Liver (tissue), 3 donors: ENCODE measurements around the gene CHSY1.

Experiments used
- HNF4G ChIP-seq: IDR thresholded peaks from 2 replicates; pipeline ENCODE4 v1.6.1; 2016; ENCODE audit warnings: antibody characterized with exemption
- JUND ChIP-seq, 2 donors: IDR thresholded peaks; 2 replicates each; pipeline ENCODE4 v1.6.1; 2016; ENCODE audit warnings: antibody characterized with exemption in 2 of 2
- RXRA ChIP-seq, 2 donors: IDR thresholded peaks; 2 replicates each; pipeline ENCODE4 v1.6.1; 2017 to 2018; ENCODE audit warnings: antibody characterized with exemption in 2 of 2, mild to moderate bottlenecking in 1 of 2
- SP1 ChIP-seq: IDR thresholded peaks from 2 replicates; pipeline ENCODE4 v1.6.1; 2018; ENCODE audit warnings: antibody characterized with exemption, mild to moderate bottlenecking
- TAF1 ChIP-seq: conservative IDR thresholded peaks from 2 replicates; pipeline ENCODE4 v1.6.1; 2016; ENCODE audit warnings: antibody characterized with exemption, mild to moderate bottlenecking
- YY1 ChIP-seq: IDR thresholded peaks from 2 replicates; pipeline ENCODE4 v1.6.1; 2016; ENCODE audit warnings: antibody characterized with exemption, mild to moderate bottlenecking
- TF ChIP-seq, protein P1 (sequence below): fragments of 150-350 bp; IDR thresholded peaks from 2 replicates; pipeline ENCODE4 v1.5.1; 2017; ENCODE audit warnings: improper control_type of control experiment, low read depth, low read length; ENCODE audit not compliant: missing input control
- TF ChIP-seq, protein P2 (sequence below): IDR thresholded peaks from 2 replicates; pipeline ENCODE4 v1.6.1; 2016; ENCODE audit warnings: antibody characterized with exemption, mild to moderate bottlenecking
- donor health status: healthy.
- donor health status: healthy.

DNA sequence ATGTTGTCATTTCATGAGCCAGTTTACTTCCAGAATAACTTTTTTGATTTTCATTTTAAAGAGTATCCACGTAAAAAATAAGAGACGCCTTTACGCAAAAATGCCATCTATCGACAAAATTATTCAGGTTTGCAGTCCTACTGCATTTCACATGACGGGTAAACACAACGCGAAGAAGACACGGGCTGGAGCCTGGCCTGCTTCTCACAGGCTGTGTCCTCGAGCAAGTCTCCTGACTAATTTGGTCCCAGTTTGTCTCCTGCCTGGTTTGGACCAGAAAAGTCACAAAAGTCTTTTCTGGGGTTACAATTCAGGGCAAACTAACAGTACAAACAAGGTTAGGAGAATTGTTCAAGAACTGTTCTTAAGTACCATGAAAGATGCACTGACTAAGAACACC is 51.7 kb downstream of the CHSY1 start:
- TF ChIP-seq, protein P1, sequence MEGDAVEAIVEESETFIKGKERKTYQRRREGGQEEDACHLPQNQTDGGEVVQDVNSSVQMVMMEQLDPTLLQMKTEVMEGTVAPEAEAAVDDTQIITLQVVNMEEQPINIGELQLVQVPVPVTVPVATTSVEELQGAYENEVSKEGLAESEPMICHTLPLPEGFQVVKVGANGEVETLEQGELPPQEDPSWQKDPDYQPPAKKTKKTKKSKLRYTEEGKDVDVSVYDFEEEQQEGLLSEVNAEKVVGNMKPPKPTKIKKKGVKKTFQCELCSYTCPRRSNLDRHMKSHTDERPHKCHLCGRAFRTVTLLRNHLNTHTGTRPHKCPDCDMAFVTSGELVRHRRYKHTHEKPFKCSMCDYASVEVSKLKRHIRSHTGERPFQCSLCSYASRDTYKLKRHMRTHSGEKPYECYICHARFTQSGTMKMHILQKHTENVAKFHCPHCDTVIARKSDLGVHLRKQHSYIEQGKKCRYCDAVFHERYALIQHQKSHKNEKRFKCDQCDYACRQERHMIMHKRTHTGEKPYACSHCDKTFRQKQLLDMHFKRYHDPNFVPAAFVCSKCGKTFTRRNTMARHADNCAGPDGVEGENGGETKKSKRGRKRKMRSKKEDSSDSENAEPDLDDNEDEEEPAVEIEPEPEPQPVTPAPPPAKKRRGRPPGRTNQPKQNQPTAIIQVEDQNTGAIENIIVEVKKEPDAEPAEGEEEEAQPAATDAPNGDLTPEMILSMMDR, result no peak
- TF ChIP-seq JUND (IDR thresholded peaks at IDR 0.05) (no peak), YY1 (no peak), SP1 (no peak), RXRA (IDR thresholded peaks at IDR 0.05) (no peak), TAF1 (no peak), HNF4G (no peak)
- TF ChIP-seq, protein P2, sequence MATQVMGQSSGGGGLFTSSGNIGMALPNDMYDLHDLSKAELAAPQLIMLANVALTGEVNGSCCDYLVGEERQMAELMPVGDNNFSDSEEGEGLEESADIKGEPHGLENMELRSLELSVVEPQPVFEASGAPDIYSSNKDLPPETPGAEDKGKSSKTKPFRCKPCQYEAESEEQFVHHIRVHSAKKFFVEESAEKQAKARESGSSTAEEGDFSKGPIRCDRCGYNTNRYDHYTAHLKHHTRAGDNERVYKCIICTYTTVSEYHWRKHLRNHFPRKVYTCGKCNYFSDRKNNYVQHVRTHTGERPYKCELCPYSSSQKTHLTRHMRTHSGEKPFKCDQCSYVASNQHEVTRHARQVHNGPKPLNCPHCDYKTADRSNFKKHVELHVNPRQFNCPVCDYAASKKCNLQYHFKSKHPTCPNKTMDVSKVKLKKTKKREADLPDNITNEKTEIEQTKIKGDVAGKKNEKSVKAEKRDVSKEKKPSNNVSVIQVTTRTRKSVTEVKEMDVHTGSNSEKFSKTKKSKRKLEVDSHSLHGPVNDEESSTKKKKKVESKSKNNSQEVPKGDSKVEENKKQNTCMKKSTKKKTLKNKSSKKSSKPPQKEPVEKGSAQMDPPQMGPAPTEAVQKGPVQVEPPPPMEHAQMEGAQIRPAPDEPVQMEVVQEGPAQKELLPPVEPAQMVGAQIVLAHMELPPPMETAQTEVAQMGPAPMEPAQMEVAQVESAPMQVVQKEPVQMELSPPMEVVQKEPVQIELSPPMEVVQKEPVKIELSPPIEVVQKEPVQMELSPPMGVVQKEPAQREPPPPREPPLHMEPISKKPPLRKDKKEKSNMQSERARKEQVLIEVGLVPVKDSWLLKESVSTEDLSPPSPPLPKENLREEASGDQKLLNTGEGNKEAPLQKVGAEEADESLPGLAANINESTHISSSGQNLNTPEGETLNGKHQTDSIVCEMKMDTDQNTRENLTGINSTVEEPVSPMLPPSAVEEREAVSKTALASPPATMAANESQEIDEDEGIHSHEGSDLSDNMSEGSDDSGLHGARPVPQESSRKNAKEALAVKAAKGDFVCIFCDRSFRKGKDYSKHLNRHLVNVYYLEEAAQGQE, result no peak
